HG03025 (cell line): ENCODE results near the gene PEAR1.

Experiments
- ATAC-seq: cut with Tn5 transposase; IDR thresholded peaks from one replicate; pipeline ENCODE4 v1.9.1; 2021; ENCODE audit warnings: mild to moderate bottlenecking, moderate library complexity; ENCODE audit not compliant: unreplicated experiment, low FRiP score

Gene PEAR1, protein sequence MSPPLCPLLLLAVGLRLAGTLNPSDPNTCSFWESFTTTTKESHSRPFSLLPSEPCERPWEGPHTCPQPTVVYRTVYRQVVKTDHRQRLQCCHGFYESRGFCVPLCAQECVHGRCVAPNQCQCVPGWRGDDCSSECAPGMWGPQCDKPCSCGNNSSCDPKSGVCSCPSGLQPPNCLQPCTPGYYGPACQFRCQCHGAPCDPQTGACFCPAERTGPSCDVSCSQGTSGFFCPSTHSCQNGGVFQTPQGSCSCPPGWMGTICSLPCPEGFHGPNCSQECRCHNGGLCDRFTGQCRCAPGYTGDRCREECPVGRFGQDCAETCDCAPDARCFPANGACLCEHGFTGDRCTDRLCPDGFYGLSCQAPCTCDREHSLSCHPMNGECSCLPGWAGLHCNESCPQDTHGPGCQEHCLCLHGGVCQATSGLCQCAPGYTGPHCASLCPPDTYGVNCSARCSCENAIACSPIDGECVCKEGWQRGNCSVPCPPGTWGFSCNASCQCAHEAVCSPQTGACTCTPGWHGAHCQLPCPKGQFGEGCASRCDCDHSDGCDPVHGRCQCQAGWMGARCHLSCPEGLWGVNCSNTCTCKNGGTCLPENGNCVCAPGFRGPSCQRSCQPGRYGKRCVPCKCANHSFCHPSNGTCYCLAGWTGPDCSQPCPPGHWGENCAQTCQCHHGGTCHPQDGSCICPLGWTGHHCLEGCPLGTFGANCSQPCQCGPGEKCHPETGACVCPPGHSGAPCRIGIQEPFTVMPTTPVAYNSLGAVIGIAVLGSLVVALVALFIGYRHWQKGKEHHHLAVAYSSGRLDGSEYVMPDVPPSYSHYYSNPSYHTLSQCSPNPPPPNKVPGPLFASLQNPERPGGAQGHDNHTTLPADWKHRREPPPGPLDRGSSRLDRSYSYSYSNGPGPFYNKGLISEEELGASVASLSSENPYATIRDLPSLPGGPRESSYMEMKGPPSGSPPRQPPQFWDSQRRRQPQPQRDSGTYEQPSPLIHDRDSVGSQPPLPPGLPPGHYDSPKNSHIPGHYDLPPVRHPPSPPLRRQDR

DNA sequence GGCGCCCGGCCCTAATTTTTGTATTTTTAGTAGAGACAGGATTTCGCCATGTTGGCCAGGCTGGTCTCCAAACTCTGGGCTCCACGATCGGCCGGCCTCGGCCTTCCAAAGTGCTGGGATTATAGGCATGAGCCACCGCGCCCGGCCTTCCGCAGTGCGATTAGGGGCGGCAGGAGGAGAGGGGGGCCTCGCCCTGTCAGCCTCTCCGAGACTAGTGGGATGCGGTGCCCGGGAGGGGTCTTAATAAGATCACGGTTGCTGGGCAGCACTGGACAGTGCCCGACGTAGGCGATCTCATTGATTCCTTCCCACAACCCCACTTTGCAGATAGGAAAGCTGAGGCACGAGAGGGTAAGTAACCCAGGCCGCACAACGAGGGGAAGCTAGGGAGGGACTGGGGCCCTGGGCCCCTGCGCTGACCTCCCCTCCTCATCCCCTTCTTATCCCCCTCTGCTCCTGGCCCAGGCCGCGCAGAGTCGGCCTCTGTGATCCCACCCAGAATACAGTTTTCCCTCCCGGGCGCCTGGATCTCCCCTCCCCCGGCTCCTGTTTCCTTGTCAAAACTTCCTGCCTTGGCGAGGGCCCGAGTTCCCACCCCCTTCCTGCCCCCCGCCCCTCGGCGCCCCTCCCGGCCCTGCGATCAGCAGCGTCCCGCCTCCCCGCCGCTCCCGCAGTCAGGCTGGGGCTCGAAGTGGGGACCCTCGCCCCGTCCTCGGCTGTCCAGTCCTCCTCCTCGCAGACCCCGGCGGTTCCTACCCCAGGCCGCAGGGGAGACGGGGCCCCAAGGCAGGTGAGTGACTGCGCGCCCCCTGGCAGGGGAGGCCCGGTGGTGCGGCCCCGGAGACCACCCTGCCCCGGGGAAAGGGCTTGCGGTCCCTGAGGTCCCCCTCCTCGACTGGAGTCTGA, at the start of gene PEAR1:
PEAR1 (plus strand) TSS at position 671 of the 906 bp plus-strand sequence. CDS start 10,209 bp downstream, outside the sequence.
- ATAC-seq, result no peak

DNA sequence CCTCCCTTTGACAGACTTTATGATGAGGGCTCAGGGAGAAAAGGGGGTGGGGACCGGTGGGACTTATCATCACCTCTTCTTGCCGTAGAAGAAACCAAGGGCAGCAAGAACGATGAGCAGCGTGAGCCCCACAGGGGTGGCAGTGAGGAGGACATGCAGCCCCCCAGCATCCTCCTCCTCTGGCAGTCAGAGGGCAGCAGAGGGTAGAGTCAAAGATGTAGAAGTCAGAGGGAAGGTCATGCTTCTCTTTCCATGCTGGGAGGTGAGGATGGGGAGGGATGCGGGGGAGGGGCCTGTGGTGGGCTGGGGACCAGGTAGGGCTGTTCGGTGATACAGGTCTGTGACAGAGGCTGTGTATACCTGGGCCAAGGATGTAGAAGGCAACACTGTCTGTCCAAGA, 49.4 kb upstream of the PEAR1 start:
- ATAC-seq, result no peak

DNA sequence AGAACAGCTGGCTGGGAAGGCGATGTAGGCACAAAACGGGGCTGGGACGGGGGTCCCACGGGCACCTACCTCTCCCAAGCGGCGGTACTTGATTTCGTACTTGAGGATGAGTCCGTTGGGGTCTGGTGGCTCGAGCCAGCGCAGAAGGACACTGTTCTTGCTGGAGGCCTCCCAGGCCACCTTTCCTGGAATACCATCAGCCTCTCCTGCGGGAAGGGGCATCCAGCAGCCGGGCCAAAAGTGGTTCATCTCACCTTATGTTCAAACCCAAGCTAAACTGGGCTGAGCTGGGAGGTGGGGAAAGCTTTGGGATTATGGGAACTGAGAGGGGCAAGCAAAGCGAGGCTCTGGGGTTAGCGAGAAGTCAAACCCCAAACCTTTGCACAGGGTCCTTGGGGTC, 48.9 kb upstream of the PEAR1 start:
- ATAC-seq, result no peak

DNA sequence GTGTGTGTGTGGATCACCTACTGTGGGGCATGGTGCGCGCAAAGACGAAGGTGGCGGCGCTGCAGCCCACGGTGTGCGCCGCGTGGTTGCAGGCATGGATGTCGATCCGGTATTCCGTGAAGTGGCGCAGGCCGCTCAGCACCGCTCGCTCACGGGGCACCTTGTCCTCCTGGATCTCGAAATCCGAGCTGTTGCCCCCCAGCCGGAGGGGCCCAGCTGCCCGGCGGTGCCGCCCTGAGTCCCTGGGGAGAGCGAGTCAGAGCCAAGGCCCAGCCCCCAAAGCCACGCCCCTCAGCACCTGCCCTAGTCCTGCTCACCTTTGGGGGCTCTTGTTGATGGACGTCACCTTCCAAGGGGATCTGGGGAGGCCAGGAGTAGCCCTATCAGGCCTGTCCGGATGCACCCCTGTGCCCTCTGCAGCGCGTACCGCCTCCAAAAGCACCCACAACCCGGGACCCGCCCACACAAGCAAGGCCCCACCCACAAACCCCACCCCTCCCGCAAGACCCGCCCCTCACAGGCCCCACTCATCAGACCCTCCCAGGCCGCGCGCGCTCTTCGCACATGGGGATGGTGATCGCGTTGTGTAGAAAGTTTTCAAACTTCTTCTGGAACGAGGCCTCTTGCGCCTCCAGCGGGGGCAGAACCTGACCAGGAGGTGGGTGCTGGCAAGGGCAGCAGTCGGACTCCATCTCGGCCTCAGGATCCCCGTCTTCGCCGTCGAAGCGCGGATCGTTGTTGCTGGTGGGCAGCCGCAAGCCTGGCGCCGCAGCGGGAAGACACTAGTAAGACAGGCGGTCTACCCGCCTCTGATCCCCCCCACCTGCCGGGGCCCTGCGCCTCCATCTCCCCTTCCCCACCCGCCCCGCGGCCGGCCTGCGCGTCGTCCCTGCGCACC, 48.2 kb upstream of the PEAR1 start:
- ATAC-seq, result no peak

DNA sequence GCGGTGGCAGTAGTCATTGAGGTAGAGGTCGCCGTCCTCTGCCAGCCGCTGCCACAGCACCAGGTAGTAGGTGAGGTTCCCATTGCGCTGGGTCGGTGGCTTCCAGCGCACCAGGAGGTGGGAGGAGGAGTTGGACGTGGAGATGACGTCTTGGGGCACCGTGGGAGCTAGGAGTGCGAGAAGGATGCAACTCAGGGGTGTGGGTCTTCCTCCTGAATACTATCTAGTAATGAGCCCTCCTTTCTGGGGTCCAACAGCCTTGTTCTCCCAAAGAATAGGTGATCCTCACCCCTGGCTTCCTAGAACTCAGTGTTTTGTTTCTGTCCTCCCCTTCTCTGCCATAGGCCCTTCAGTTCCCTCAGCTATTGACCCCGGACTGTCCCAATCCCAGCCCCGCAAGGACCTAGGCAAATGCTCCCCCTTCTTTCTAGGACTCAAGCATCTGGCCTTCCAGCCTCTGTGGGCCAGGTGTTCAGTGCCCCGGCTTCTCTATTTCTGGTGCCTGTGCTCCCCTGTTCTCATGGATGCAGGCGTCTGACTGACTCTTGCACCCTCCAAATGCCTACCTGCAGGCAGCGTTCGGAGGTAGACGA, 47.5 kb upstream of the PEAR1 start:
- ATAC-seq, result no peak

DNA sequence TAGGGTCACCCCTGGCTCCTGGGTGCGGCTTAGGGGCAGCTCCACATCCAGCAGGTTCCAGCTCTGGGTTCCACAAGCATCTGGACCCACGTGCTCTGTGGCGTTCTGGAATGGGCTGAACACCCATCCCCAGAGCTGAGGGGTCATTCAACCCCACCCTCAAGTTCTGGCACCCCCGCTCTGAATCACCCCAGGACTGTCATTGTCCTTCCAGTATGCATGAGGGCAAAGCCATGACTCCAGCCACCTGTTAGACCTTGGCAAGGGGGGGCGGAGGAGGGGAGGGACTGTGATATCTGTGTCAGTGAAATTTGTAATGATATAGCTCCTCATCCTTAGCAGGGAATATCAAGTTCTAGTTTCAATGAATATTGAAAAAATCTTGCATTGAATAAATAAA, 46.9 kb upstream of the PEAR1 start:
- no peak for ATAC-seq

DNA sequence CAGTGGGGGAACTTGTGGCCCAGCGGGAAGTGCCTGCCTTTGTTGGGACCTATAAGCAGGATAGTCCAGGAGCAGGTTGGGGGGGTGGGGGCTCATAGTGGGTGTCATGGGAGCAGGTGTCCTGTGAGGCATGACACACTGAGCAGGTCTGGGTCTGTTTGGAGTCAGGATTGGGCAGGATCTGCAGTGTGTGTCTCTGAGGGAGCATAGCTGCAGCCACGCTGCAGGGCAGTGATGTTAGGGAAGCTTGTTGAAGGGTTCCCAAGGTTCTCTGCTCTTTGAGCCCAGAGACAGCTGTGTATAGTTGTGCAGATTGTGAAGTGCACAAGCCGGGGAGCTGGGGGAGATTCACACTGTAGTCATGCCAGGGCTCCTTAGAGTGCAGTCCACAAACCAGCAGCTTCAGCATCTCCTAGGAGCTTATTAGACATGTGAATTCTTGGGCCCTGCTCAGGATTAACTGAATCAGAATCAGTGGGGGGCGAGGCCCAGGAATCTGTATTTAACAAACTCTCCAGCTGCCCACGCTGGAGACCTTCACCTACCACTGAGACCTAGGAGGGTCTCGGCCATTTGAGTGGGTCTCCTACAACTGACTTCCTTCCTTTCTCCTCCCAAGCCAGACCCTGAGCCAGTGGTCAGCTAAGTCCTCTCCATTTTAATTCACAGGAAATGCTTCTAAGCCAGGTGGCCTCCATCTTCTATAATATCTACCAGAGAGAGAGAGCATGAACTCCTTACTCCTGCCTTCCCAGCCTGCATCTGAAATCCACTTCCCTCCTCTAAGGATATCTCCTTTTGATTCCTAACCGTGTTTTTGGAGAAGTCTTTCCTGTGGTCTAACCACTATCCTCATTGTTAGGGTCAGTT, 45.7 kb upstream of the PEAR1 start:
- no peak for ATAC-seq

DNA sequence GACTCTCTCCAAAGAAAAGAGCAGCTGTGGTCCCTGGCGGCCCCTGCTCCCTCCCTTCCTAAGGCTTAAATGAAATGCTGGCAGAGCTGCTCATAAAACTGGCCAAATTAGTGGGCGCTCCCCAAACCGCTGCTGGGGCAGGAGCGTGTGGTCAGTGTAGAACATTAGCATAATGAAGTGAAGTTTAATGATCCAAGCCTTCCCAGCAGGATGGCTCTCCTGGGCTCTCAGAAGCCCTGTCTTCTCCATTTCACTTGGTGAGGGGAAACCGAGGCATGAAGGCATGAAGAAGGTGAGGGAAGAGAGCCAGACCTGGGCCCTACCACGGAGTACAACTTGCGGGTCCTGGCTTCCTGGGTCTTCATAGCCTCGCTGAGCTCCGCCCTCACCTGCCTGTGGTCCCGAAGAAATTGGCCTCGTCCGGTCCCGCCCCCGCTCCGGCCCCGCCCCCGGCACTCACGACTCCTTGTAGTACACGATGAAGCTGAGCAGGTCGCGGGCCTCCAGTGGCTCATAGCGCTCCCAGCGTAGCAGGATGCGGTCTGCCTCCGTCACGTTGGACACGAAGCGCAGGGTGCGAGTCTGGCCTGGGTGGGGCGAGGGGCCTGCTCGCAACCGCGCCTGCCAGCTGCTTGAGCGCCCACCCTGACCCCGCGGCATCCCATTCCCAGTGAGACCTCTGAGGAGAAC, 44.9 kb upstream of the PEAR1 start:
- ATAC-seq, result no peak

DNA sequence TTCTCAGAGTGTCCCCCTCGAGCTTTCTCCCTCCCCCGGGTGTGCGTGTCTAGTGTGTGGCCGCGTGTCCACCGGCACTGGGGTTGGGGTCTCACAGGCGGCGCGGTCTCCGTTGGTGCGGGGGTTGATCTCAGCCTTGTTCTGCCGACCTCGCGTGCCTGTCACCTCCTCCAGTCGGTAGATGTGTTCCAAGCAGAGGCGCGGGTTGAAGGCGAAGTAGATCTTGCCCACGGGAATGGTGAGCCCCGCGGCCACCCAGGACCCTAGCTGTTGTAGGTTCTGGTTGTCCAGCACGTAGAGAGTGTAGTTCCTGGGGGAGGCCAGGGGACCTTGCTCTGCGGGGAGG, 44.4 kb upstream of the PEAR1 start:
- no peak for ATAC-seq

DNA sequence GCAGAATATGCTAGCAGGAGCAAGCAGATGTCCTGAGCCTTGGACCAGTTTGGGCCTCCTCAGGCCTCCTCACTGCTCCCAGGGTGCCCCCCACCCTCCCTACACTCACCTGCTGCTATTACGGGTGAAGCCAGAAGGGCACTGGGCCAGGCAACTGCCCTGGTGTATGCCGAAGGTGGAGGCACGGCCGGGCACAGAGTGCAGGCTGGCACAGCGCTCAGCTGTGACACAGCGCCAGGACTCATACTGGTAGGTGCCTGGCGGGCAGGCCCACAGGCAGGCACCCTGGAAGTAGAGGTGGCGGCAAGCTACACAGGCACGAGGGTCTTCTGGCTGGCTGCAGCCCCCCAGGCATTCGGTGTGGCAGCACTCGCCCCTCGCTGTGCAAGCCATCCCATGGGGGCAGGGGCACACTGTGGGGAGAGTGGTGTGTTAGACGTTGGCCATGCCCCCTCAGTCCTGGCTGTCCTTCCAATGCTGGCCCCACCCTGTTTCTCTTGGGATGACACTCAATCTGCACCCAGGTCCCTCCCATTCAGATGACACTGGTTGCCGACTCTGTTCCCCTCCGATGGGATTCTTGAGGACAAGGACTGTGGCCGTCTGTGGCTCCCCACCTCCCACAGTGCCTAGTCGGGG, 41.6 kb upstream of the PEAR1 start:
- no peak for ATAC-seq

DNA sequence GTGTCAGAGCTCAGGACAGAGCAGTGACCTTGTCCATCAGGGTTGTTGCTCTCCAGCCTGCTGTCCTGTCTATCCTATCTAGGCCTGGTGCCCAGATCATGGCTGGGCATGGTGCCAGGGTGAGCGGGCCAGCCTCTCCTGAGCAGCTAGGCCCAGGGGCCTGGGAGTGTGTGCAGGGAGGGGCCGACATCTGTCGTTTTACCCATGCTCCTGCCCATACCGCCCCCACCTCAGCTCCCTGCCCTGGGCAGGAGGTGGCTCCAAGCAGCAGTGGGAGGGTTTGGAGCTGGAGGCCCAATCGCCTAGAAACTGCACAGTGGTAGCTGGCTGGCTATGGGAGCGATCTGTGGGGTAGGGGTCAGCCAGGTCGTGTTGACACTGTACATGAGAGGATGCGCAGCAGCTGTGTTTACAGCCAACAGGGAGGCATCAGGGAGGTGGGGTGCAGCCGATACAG, 41.1 kb upstream of the PEAR1 start:
- ATAC-seq, result no peak

DNA sequence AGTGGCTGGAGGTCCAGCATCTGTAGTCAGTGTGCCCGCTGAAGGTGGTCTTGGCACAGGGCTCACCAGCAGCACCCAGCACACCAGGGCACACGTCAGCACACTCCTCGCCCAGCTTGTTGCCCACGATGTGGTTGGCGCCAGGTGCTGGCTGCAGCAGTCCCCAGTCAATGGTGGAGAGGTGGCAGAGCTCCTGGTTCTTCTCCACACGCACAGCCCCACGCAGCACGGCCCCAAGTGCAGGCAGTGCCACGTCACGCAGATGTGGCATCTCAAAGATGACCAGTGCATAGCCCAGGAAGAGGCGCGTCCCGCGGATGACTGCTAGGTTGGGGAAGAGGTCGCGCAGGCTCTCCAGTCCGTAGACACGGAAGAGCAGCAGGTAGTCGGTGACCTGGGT, 39.8 kb upstream of the PEAR1 start:
- ATAC-seq, result no peak

DNA sequence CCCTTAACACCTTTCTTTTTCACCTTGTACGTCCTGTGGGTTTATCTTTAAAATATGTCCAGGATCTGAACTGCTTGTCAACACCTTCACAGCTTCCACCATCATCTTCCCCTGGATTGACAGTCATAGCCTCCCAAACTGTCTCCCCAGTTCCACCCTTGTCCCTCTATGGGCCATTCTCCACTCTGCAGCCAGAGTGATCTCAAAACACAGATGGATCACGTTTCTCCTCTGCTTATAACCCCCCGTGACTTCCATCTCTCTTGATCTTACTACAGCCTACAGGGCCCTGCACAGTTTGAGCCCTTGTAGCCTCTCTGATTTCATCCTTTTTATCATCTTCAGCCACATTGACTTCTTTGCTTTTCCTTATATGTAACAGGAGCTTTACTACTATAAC, 38.9 kb upstream of the PEAR1 start:
- no peak for ATAC-seq

DNA sequence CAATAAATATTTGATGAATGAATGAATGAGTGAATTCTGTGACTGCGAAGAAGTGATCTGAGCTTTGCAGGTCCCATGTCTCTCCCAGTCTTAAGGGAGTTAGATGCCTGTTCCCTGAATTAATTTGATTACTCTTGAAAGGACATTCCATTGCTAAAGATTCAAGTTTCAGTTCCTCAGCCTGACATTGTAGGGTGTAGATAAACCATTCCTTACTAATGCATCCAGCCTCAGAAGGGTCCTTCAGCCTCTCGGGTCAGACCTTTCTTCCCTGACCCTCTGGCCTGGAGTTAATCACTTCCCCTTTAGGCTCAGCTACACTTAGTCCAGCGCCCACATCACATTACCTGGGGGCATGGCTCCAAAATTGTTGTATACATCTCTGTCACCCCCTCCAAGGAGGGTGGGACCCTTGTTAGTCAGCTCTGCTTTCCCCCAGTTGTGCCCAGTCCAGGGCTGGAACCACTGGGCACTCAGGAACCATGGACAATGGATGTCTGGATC, 37.2 kb upstream of the PEAR1 start:
- no peak for ATAC-seq

DNA sequence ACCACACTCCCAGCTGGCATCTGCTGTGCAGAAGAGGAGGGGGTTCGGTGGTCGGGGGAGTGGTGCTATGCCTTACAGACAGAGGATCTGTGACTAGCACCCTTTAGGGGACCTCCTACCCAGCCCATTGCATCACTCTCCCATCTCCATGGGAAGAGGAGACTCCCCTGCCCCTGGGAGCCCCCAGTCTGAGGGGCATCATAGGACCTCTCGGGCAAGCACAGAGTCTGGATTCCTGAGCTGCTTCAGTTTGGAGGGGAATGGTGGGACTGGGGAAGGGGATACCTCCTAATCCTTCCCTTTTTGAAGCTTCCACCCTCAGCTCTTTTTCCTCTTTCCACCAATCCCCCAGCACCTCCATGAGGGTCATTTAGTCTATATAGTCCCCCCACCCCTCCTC, 36.0 kb upstream of the PEAR1 start:
- no peak for ATAC-seq

DNA sequence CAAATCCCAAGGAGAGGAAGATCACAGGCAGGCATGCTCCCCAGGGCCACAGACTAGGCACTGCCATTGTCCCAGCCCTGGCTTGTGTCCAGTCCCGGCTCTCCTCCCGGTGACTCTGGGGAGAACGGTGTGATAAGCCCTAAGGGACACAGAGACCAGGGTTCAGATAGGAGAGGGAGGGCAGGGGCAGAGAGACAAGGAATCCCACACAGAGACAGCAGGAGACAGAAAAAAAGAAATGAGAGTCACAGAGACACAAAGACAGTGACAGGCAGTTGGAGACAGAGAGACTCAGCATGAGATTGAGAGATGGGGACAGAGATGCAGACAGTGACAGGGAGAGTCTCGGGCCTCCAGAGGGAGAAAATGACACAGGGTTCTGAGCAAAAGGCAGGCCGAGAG, 35.0 kb upstream of the PEAR1 start:
- no peak for ATAC-seq
